Trophoblast cell (in vitro differentiated cells and primary cell): ENCODE measurements around the gene GAGE12J.

Experiments
- DNase-seq, 2 donors: peaks; one replicate each; pipeline ENCODE4 v3.0.0-alpha.2; 2016
- H2AFZ ChIP-seq: 2 replicates; pipeline ENCODE4 v1.6.1; 2013; ENCODE audit warnings: low read length, moderate library complexity, mild to moderate bottlenecking; ENCODE audit not compliant: insufficient read depth, poor library complexity
- H2AK5ac ChIP-seq: 2 replicates; pipeline ENCODE4 v1.6.1; 2013; ENCODE audit warnings: mild to moderate bottlenecking, low read length
- H2BK120ac ChIP-seq: 2 replicates; pipeline ENCODE4 v1.6.1; 2013; ENCODE audit warnings: low read length, mild to moderate bottlenecking, moderate library complexity; ENCODE audit not compliant: insufficient read depth, poor library complexity
- H2BK12ac ChIP-seq: 2 replicates; pipeline ENCODE4 v1.6.1; 2013; ENCODE audit warnings: mild to moderate bottlenecking, low read length, moderate library complexity
- H2BK5ac ChIP-seq: 2 replicates; pipeline ENCODE4 v1.6.1; 2013; ENCODE audit warnings: low read length, low read depth, moderate library complexity, mild to moderate bottlenecking; ENCODE audit not compliant: poor library complexity
- H3K14ac ChIP-seq: 2 replicates; pipeline ENCODE4 v1.6.1; 2013; ENCODE audit warnings: mild to moderate bottlenecking, low read length
- H3K18ac ChIP-seq: 2 replicates; pipeline ENCODE4 v1.6.1; 2013; ENCODE audit warnings: mild to moderate bottlenecking, low read length
- H3K23ac ChIP-seq: 2 replicates; pipeline ENCODE4 v1.6.1; 2013; ENCODE audit warnings: low read length
- H3K27ac ChIP-seq: 2 replicates; pipeline ENCODE4 v1.5.1; 2013; ENCODE audit warnings: low read depth, mild to moderate bottlenecking, inconsistent platforms, low read length, moderate library complexity
- H3K27me3 ChIP-seq: 2 replicates; pipeline ENCODE4 v1.6.1; 2013; ENCODE audit warnings: inconsistent platforms, mild to moderate bottlenecking, low read length, moderate library complexity; ENCODE audit not compliant: insufficient read depth
- H3K36me3 ChIP-seq, 2 experiments: 1 replicate in 1 of 2; 2 replicates in 1 of 2; pipeline ENCODE4 v1.6.1; 2013; ENCODE audit warnings: low read length in 2 of 2, mild to moderate bottlenecking in 2 of 2, moderate library complexity in 1 of 2; ENCODE audit not compliant: insufficient read depth in 2 of 2, control insufficient read depth in 1 of 2
- H3K4ac ChIP-seq: 2 replicates; pipeline ENCODE4 v1.6.1; 2013; ENCODE audit warnings: low read depth, mild to moderate bottlenecking, low read length, moderate library complexity
- H3K4me1 ChIP-seq, 2 experiments: 1 replicate in 1 of 2; 2 replicates in 1 of 2; pipeline ENCODE4 v1.6.1; 2013; ENCODE audit warnings: low read length in 2 of 2, mild to moderate bottlenecking in 2 of 2, moderate library complexity in 1 of 2; ENCODE audit not compliant: insufficient read depth in 2 of 2, control insufficient read depth in 1 of 2
- H3K4me2 ChIP-seq: 2 replicates; pipeline ENCODE4 v1.6.1; 2013; ENCODE audit warnings: inconsistent platforms, mild to moderate bottlenecking, low read length, moderate library complexity
- H3K4me3 ChIP-seq: 2 replicates; pipeline ENCODE4 v1.5.1; 2013; ENCODE audit warnings: mild to moderate bottlenecking, low read depth, low read length, inconsistent platforms
- H3K79me1 ChIP-seq: one replicate; pipeline ENCODE4 v1.6.1; 2013; ENCODE audit warnings: low read length
- H3K79me2 ChIP-seq: 2 replicates; pipeline ENCODE4 v1.6.1; 2013; ENCODE audit warnings: low read length, mild to moderate bottlenecking; ENCODE audit not compliant: control insufficient read depth, insufficient read depth, poor library complexity
- H3K9ac ChIP-seq: 2 replicates; pipeline ENCODE4 v1.6.1; 2013; ENCODE audit warnings: mild to moderate bottlenecking, low read length
- H3K9me3 ChIP-seq: 2 replicates; pipeline ENCODE4 v1.6.1; 2013; ENCODE audit warnings: low read depth, mild to moderate bottlenecking, control low read depth, inconsistent platforms, low read length; ENCODE audit not compliant: insufficient read depth
- H4K12ac ChIP-seq: 2 replicates; pipeline ENCODE4 v1.6.1; 2013; ENCODE audit warnings: low read depth, mild to moderate bottlenecking, low read length, moderate library complexity
- H4K8ac ChIP-seq: 2 replicates; pipeline ENCODE4 v1.6.1; 2013; ENCODE audit warnings: low read depth, mild to moderate bottlenecking, low read length, moderate library complexity
- H4K91ac ChIP-seq: one replicate; pipeline ENCODE4 v1.6.1; 2013; ENCODE audit warnings: low read depth, mild to moderate bottlenecking, low read length, moderate library complexity
- WGBS: extraction: QIAGEN DNeasy Blood & Tissue Kit; methylation state at CpG from one replicate; pipeline ENCODE4 v1.1.7; 2013; ENCODE audit warnings: missing lambda C conversion rate; ENCODE audit not compliant: insufficient read length, insufficient coverage; ENCODE audit errors: extremely low coverage; 5-methylcytosine and 5-hydroxymethylcytosine counted together

GAGE12J gene

GRCh38 chrX:49276671-49277534, 44.9 kb upstream of the GAGE12J start:
- Histone ChIP-seq H3K23ac (no peak overlapping the region), H2BK12ac (no peak overlapping the region), H2BK120ac (no peak overlapping the region), H3K27ac (no peak overlapping the region), H3K27me3 (no peaks in the 10 kb centered on the region), H3K9ac (no peak overlapping the region), H4K8ac (no peak overlapping the region), H3K14ac (no peak overlapping the region), H3K18ac (no peak overlapping the region), H3K4me2 (no peak overlapping the region), H2BK5ac (no peak overlapping the region), H2AK5ac (no peak overlapping the region), H3K79me1 (no peaks in the 10 kb centered on the region), H4K12ac (no peak overlapping the region), H3K4me3 (no peak overlapping the region), H3K79me2 (no peaks in the 10 kb centered on the region), H3K36me3 (peaks cover 0 to 1% of the 10 kb centered on the region in 2 experiments), H3K4ac (no peak overlapping the region), H3K4me1 (peaks cover 0 to 3% of the 10 kb centered on the region in 2 experiments), H4K91ac (no peak overlapping the region), H2AFZ (no peak overlapping the region), H3K9me3 (no peaks in the 10 kb centered on the region)
- no peak for DNase-seq
- WGBS: no CpG with 5 or more reads among the region's 19 CpGs

- H4K91ac ChIP-seq: no peak overlapping the region
Observed at GRCh38 chrX:49277535-49277830, 44.4 kb upstream of the GAGE12J start.

GRCh38 chrX:49278081-49278480, 43.8 kb upstream of the GAGE12J start:
- no peak overlapping the region for H3K4me3 ChIP-seq
- H4K12ac ChIP-seq: no peak overlapping the region
- no CpG with 5 or more reads among the region's 3 CpGs for WGBS
- H2BK12ac ChIP-seq: no peak overlapping the region
- H3K79me1 ChIP-seq: no peaks in the 10 kb centered on the region
- no peak overlapping the region for H2AFZ ChIP-seq
- H4K91ac ChIP-seq: no peak overlapping the region
- no peak overlapping the region for H2BK5ac ChIP-seq
- no peak overlapping the region for H3K4ac ChIP-seq
- no peak overlapping the region for H2AK5ac ChIP-seq
- H3K9me3 ChIP-seq: no peaks in the 10 kb centered on the region
- no peaks in the 10 kb centered on the region for H3K27me3 ChIP-seq
- H3K4me1 ChIP-seq: no peaks in the 10 kb centered on the region
- no peak overlapping the region for H3K18ac ChIP-seq
- H2BK120ac ChIP-seq: no peak overlapping the region
- no peak for DNase-seq
- H4K8ac ChIP-seq: no peak overlapping the region
- no peaks in the 10 kb centered on the region for H3K79me2 ChIP-seq
- H3K9ac ChIP-seq: no peak overlapping the region
- no peak overlapping the region for H3K14ac ChIP-seq
- H3K4me2 ChIP-seq: no peak overlapping the region
- no peak overlapping the region for H3K27ac ChIP-seq
- peaks cover 0 to 1% of the 10 kb centered on the region in 2 experiments for H3K36me3 ChIP-seq
- no peak overlapping the region for H3K23ac ChIP-seq

More at GRCh38 chrX:49277535-49277830, 44.4 kb upstream of the GAGE12J start:
- no peaks in the 10 kb centered on the region for H3K79me1 ChIP-seq
- WGBS: no CpG with 5 or more reads among the region's 3 CpGs
- H3K4ac ChIP-seq: no peak overlapping the region
- H3K14ac ChIP-seq: no peak overlapping the region
- H2AFZ ChIP-seq: no peak overlapping the region
- H3K4me1 ChIP-seq: no peaks in the 10 kb centered on the region
- no peak overlapping the region for H3K4me2 ChIP-seq
- H2BK12ac ChIP-seq: no peak overlapping the region
- peaks cover 0 to 1% of the 10 kb centered on the region in 2 experiments for H3K36me3 ChIP-seq
- no peak overlapping the region for H3K27ac ChIP-seq
- no peaks in the 10 kb centered on the region for H3K9me3 ChIP-seq
- H3K18ac ChIP-seq: no peak overlapping the region
- H4K8ac ChIP-seq: no peak overlapping the region
- no peak overlapping the region for H2AK5ac ChIP-seq
- H4K12ac ChIP-seq: no peak overlapping the region
- H3K79me2 ChIP-seq: no peaks in the 10 kb centered on the region
- H3K23ac ChIP-seq: no peak overlapping the region
- no peak overlapping the region for H2BK120ac ChIP-seq
- H3K9ac ChIP-seq: no peak overlapping the region
- no peak overlapping the region for H2BK5ac ChIP-seq
- no peaks in the 10 kb centered on the region for H3K27me3 ChIP-seq
- no peak overlapping the region for H3K4me3 ChIP-seq
- no peak for DNase-seq

GRCh38 chrX:49282647-49283011, 39.2 kb upstream of the GAGE12J start:
- H2AFZ ChIP-seq: no peak overlapping the region
- H2BK12ac ChIP-seq: no peak overlapping the region
- H4K91ac ChIP-seq: no peak overlapping the region
- H3K9me3 ChIP-seq: no peaks in the 10 kb centered on the region
- H3K4me1 ChIP-seq: no peaks in the 10 kb centered on the region
- no peak overlapping the region for H3K4me2 ChIP-seq
- no peak overlapping the region for H3K27ac ChIP-seq
- no peak overlapping the region for H4K12ac ChIP-seq
- H3K23ac ChIP-seq: no peak overlapping the region
- WGBS: no CpG with 5 or more reads among the region's 11 CpGs
- no peak overlapping the region for H2BK5ac ChIP-seq
- DNase-seq: peak in 1 of 2 donors; percentile 6
- no peaks in the 10 kb centered on the region for H3K79me2 ChIP-seq
- H3K18ac ChIP-seq: no peak overlapping the region
- H2AK5ac ChIP-seq: no peak overlapping the region
- H3K36me3 ChIP-seq: peaks cover 4 to 6% of the 10 kb centered on the region in 2 experiments
- no peak overlapping the region for H3K4me3 ChIP-seq
- no peaks in the 10 kb centered on the region for H3K79me1 ChIP-seq
- H3K14ac ChIP-seq: no peak overlapping the region
- no peak overlapping the region for H3K9ac ChIP-seq
- no peak overlapping the region for H4K8ac ChIP-seq
- H3K4ac ChIP-seq: no peak overlapping the region
- no peak overlapping the region for H2BK120ac ChIP-seq
- H3K27me3 ChIP-seq: no peaks in the 10 kb centered on the region
